Muscle of leg (tissue), 16 donors: ENCODE results near the gene KCTD10. TPM values are rescaled to one million over a fixed set of nuclear protein-coding genes. Genes with fewer than 3 reads are reported as not detected.

ENCODE experiments used
- DNase-seq: peaks from one replicate; pipeline ENCODE4 v3.0.0; 2013
- H3K27ac ChIP-seq: one replicate; pipeline ENCODE4 v1.5.1; 2013; ENCODE audit warnings: mild to moderate bottlenecking, low read length, control low read depth
- H3K27me3 ChIP-seq: one replicate; pipeline ENCODE4 v1.6.1; 2013; ENCODE audit warnings: low read length; ENCODE audit not compliant: control insufficient read depth, insufficient read depth
- H3K36me3 ChIP-seq: one replicate; pipeline ENCODE4 v1.6.1; 2013; ENCODE audit warnings: low read length; ENCODE audit not compliant: control insufficient read depth, insufficient read depth
- H3K4me1 ChIP-seq: one replicate; pipeline ENCODE4 v1.6.1; 2013; ENCODE audit warnings: low read length; ENCODE audit not compliant: control insufficient read depth, insufficient read depth
- H3K4me3 ChIP-seq: one replicate; pipeline ENCODE4 v1.5.1; 2013; ENCODE audit warnings: low read length, control low read depth
- H3K9me3 ChIP-seq: replicated peaks from 2 replicates; pipeline ENCODE4 v1.6.1; 2013; ENCODE audit warnings: low read depth, low read length; ENCODE audit not compliant: control insufficient read depth
- WGBS: methylation state at CpG from one replicate; pipeline ENCODE4 v1.1.5; 2013; ENCODE audit warnings: missing lambda C conversion rate; ENCODE audit not compliant: insufficient coverage; 5-methylcytosine and 5-hydroxymethylcytosine counted together
- long read RNA-seq, 11 donors: transcript quantifications; one replicate each; lab custom pipeline, GENCODE V29; 2026
- polyA plus RNA-seq, 8 donors: library from polyadenylated mRNA; unstranded; fragments of 120-200 nt; gene quantifications; one replicate each; pipeline versions ENCODE4 v1.2.1 to v1.2.3, GENCODE V29; 2013; ENCODE audit warnings: inconsistent platforms in 1 of 8, low replicate concordance in 1 of 8; ENCODE audit not compliant: insufficient read length in 8 of 8, insufficient read depth in 1 of 8
- total RNA-seq: library from RNA; stranded (reverse); fragments of 120-200 nt; gene quantifications from one replicate; pipeline ENCODE4 v1.2.4, GENCODE V29; 2013

KCTD10 gene, protein sequence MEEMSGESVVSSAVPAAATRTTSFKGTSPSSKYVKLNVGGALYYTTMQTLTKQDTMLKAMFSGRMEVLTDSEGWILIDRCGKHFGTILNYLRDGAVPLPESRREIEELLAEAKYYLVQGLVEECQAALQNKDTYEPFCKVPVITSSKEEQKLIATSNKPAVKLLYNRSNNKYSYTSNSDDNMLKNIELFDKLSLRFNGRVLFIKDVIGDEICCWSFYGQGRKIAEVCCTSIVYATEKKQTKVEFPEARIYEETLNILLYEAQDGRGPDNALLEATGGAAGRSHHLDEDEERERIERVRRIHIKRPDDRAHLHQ
- total RNA-seq (10.0 TPM), polyA plus RNA-seq (10 to 100 TPM; 25.4 to 35.8 (median 28.2) TPM)
- long read RNA-seq, donor 1, full-length matches to known transcripts: 3 of 3 reads
- long read RNA-seq, donor 1, partial matches to known transcripts: 0 of 3 reads
- long read RNA-seq, donor 1, other reads (novel, unspliced or antisense): 0 of 3 reads
- long read RNA-seq, donor 2: 0 reads
- long read RNA-seq, donor 3, full-length matches to known transcripts: 7 of 7 reads
- long read RNA-seq, donor 3, partial matches to known transcripts: 0 of 7 reads
- long read RNA-seq, donor 3, other reads (novel, unspliced or antisense): 0 of 7 reads
- long read RNA-seq, donor 4, full-length matches to known transcripts: 1 of 1 reads
- long read RNA-seq, donor 4, partial matches to known transcripts: 0 of 1 reads
- long read RNA-seq, donor 4, other reads (novel, unspliced or antisense): 0 of 1 reads
- long read RNA-seq, donor 5, full-length matches to known transcripts: 20 of 20 reads
- long read RNA-seq, donor 5, partial matches to known transcripts: 0 of 20 reads
- long read RNA-seq, donor 5, other reads (novel, unspliced or antisense): 0 of 20 reads
- long read RNA-seq, donor 6, full-length matches to known transcripts: 8 of 8 reads
- long read RNA-seq, donor 6, partial matches to known transcripts: 0 of 8 reads
- long read RNA-seq, donor 6, other reads (novel, unspliced or antisense): 0 of 8 reads
- long read RNA-seq, donor 7, full-length matches to known transcripts: 11 of 11 reads
- long read RNA-seq, donor 7, partial matches to known transcripts: 0 of 11 reads
- long read RNA-seq, donor 7, other reads (novel, unspliced or antisense): 0 of 11 reads
- long read RNA-seq, donor 8, full-length matches to known transcripts: 8 of 8 reads
- long read RNA-seq, donor 8, partial matches to known transcripts: 0 of 8 reads
- long read RNA-seq, donor 8, other reads (novel, unspliced or antisense): 0 of 8 reads
- long read RNA-seq, donor 9, full-length matches to known transcripts: 2 of 2 reads
- long read RNA-seq, donor 9, partial matches to known transcripts: 0 of 2 reads
- long read RNA-seq, donor 9, other reads (novel, unspliced or antisense): 0 of 2 reads
- long read RNA-seq, donor 10, full-length matches to known transcripts: 6 of 6 reads
- long read RNA-seq, donor 10, partial matches to known transcripts: 0 of 6 reads
- long read RNA-seq, donor 10, other reads (novel, unspliced or antisense): 0 of 6 reads
- long read RNA-seq, donor 11, full-length matches to known transcripts: 5 of 5 reads
- long read RNA-seq, donor 11, partial matches to known transcripts: 0 of 5 reads
- long read RNA-seq, donor 11, other reads (novel, unspliced or antisense): 0 of 5 reads

DNA sequence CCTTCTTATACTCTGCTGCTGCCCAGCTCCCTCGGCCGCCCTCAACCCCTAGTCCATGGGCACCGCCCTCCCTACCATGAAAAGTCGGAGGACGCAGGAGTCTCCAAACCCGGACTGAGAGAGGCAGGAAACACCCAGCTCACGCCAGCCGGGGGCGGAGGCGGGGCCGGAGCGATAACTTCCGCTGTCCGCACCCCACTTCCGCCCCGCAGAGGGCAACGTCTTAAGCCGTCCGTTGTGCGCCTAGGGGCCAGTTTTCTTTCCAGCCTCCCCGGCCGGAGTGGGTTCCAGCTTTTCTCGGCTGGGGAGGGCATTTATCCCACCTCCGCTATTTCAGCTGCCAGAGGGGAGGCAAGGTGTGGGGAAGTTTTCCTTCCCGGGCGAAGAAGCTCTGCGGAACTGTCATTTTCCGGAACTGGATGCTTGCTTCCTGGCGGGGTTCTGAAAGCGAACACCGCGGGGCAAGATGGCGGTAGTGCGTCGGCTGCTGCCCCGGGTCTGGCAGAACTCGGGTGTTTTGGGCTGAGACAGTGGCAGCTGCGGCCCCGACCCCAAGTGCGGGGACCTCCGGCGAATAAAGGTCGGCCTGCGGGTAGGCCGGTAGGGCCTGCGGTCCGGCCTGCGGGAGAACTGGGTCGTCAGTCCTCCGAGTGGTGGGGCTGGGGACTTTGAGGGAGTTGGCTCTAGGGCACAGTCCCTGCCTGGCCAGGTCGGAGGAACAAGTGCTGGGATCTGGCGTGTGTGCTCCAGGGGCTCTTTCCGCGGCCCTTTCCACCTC is at the start of gene KCTD10, which contains the start of gene UBE3B:
Gene KCTD10, minus strand, starts transcription at position 116 of the 778 bp plus-strand sequence. Its CDS starts 38 bp downstream, at position 78.
Gene UBE3B, plus strand, starts transcription at position 450 of the 778 bp plus-strand sequence. CDS start 5,918 bp downstream, outside the sequence.
- Histone ChIP-seq H3K4me1 (peaks cover 16% of the 10 kb centered on the region), H3K27ac (peak within 1 kb of the TSS; percentile 96), H3K36me3 (peaks cover 6% of the 10 kb centered on the region), H3K9me3 (no peaks in the 10 kb centered on the region), H3K4me3 (peak within 1 kb of the TSS; percentile 97), H3K27me3 (no peaks in the 10 kb centered on the region)
- DNase-seq: peak; percentile 95
- under 1% methylated on average over 46 of the region's 54 CpGs for WGBS

DNA sequence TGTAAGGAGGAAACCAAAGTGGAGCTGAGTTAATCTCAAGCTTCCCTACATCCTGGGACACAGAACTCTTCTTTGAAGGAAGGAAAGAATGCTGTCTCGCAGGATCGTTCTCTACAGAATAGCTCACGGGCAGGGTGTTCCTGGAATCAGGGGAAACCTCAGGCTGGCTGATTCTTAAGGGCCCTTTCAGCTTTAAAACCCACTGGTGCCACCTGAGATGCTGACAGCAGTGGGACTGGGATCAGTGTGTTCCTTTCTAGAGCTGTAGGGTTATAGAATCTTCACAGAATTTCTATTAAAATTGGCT is 48.1 kb upstream of the KCTD10 start:
- Histone ChIP-seq H3K9me3 (no peaks in the 10 kb centered on the region), H3K4me1 (peaks cover 32% of the 10 kb centered on the region), H3K27me3 (no peaks in the 10 kb centered on the region), H3K27ac (no peak overlapping the region), H3K4me3 (no peak overlapping the region), H3K36me3 (peaks cover 66% of the 10 kb centered on the region)
- 70% methylated on average over 2 of the region's 3 CpGs for WGBS
- DNase-seq: no peak

DNA sequence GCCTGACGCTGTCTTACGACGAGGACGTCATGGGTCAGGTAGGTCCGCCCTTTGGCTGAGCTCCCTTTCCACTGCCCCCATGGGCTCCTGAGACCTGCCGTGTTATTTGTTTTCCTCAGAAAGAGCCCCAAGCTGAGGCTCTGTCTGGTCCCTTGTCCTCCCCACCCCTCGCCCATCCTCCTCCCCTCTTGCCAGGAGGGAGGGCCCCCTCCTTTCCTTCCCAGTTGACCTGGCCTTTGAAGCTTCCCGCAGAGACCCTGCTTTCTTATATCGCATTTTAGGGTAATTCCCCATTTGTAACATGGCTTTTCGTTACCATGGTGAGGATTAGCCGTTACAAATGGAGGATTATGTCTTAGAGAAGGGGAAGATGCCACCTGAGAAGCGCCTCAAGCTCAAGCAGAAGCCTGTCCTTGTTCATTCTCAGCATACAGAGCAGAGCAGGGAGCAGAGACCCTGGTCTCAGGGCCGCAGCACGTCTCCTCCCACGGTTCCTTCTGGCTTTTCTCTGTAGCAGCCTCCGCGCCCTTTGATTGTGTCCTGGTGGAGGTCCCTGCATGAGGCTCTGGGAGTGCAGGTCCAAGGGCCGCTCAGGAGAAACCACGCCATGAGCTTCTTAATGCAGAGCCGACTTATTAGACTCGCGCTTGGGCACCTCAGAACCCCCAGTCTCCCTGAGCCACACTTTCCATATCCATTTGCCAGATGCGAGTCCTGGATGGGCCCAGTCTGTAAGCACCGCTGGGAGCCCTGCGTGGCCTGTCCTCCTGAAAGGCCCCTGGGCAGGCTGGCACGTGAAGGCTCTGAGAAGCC is 47.6 kb upstream of the KCTD10 start:
- Histone ChIP-seq H3K36me3 (peaks cover 66% of the 10 kb centered on the region), H3K27me3 (no peaks in the 10 kb centered on the region), H3K9me3 (no peaks in the 10 kb centered on the region), H3K4me1 (peaks cover 27% of the 10 kb centered on the region), H3K27ac (no peak overlapping the region), H3K4me3 (no peak overlapping the region)
- DNase-seq: no peak
- whole genome bisulfite sequencing: 82% methylated on average over 22 of the region's 26 CpGs

DNA sequence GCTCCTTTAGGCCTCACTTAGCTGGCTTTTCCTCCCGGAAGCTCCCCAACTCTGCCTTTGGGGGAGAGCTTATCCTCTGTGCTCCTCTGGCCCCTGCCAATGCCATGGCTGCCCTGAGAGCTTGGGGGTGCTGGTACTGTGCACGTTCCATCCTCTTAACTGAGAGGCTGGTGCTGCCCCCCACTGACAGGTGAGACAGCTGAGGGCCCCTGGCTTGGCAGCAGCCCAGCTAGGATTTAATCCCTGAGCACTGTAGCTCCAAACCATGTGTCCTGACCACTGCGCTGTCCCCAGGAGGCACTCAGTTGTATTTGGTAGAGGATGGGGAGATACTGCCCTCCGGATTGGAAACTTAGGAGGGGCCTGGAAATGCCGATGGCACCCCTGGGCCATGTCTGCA is 46.4 kb upstream of the KCTD10 start:
- H3K9me3 ChIP-seq: no peaks in the 10 kb centered on the region
- no peak overlapping the region for H3K27ac ChIP-seq
- peaks cover 32% of the 10 kb centered on the region for H3K4me1 ChIP-seq
- peaks cover 70% of the 10 kb centered on the region for H3K36me3 ChIP-seq
- DNase-seq: no peak
- no peaks in the 10 kb centered on the region for H3K27me3 ChIP-seq
- no peak overlapping the region for H3K4me3 ChIP-seq
- WGBS: 72% methylated on average over 4 of the region's 5 CpGs

DNA sequence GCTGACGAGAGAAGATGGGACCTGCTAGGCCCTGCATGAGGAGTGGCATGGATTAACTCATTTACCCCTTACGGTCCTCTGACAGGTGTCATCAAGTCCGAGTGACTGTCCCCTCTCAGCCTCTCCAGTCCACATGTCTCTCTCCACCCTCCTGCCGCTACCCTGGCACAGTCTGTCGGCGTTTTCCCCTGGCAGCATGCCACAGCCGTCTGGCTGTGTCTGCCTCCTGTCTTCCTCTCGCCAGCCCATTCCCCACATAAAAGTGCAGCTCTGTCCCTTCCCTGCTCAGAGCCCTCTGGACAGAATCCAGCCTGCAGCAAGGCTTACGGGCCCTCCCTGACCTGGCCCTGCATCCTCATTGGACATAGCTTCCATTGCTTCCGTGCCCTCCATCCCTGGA is 46.0 kb upstream of the KCTD10 start:
- no peaks in the 10 kb centered on the region for H3K27me3 ChIP-seq
- peaks cover 74% of the 10 kb centered on the region for H3K36me3 ChIP-seq
- 62% methylated on average over 10 of the region's 10 CpGs for WGBS
- peak overlapping the region; percentile 13 for H3K27ac ChIP-seq
- peaks cover 36% of the 10 kb centered on the region for H3K4me1 ChIP-seq
- no peaks in the 10 kb centered on the region for H3K9me3 ChIP-seq
- DNase-seq: peak; percentile 57
- H3K4me3 ChIP-seq: no peak overlapping the region

DNA sequence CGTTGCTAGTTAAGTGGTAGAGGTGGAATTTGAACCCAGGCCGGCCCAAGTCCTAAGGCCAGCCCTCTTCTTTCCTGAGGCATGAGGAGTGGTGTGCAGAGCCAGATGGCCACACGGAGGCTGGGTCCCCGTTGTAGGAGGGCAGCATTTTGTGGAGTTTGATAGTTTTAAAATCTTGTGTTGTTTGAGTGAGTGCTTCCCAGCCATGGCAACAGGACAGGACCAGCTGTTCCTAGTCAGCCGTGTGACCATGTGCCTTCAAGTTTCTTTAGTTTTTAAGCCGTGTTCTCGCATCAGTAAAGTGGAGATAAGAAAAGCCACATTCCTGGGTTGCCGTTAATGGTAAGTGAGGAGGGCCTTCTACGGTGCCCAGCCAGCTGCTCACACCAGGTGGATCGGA is 44.7 kb upstream of the KCTD10 start:
- Histone ChIP-seq H3K36me3 (peaks cover 74% of the 10 kb centered on the region), H3K4me3 (no peak overlapping the region), H3K27ac (peak overlapping the region; percentile 13), H3K9me3 (no peaks in the 10 kb centered on the region), H3K4me1 (peaks cover 45% of the 10 kb centered on the region), H3K27me3 (no peaks in the 10 kb centered on the region)
- 76% methylated on average over 4 of the region's 10 CpGs for WGBS
- no peak for DNase-seq

DNA sequence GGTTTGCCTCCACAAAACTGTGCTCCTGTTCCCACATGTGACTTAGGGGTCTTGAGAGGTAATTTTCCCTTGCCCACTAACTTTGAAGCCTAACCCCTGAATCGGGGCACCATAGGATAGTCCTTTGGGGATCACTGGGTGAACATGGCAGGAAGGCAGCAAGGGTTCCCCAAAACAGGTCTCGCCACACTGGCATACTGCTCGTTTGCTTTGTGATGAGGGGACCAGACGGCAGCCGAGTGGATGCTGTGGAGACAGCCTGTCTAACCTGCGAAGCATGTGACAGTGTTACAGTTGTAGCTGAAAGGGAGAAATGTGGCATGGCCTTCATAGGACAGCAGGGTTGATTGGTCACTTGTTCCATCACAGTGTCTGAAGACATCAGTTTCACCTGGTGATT is 42.7 kb upstream of the KCTD10 start:
- H3K4me1 ChIP-seq: peaks cover 48% of the 10 kb centered on the region
- H3K9me3 ChIP-seq: no peaks in the 10 kb centered on the region
- peak overlapping the region; percentile 35 for H3K27ac ChIP-seq
- 84% methylated on average over 6 of the region's 6 CpGs for WGBS
- peaks cover 73% of the 10 kb centered on the region for H3K36me3 ChIP-seq
- no peaks in the 10 kb centered on the region for H3K27me3 ChIP-seq
- H3K4me3 ChIP-seq: no peak overlapping the region
- no peak for DNase-seq

DNA sequence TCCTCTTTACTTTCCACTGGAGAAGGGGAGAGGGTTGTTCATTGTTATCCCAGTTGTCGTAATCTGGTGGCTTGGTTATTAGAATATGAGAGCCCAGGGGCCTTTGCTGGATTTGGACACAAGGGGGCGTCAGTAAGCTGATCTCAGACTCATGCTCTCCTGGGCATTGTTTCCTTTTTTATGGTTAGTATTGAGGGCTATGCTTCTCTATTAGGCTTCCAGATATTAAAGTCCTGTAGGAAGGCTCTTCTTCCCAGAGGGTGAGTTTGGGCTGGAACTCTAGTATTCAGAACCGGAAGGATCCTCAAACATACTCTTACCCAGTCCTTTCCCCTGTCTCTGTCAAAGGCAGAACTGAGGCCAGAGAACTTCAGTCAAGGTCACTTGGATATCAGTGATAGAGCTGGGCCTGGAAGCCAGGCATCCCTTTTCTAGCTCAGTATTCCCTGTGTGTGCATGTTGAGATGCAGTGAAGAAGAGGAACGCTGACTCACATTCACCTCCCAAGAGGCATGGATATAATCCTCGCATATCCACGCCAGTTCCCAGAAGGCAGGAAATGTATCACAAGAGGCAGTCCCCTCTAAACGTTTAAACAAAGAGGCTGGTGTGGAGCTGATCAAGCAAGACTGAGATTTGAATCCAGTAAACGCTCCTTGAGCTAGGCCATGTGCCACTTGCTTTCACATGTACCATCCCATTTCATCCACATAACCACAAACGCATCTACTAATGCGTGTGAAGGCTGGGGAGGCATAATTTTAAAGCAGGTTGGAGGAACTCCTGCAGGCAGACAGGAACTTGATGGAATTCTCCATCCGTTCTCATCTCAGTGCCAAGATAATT is 41.9 kb upstream of the KCTD10 start:
- Histone ChIP-seq H3K4me3 (no peak overlapping the region), H3K27me3 (no peaks in the 10 kb centered on the region), H3K9me3 (no peaks in the 10 kb centered on the region), H3K27ac (peak overlapping the region; percentile 76), H3K36me3 (peaks cover 73% of the 10 kb centered on the region), H3K4me1 (peaks cover 47% of the 10 kb centered on the region)
- WGBS: no CpG with 5 or more reads among the region's 11 CpGs
- DNase-seq: peak; percentile 54
